Endothelial cell of umbilical vein (primary cell): ENCODE results near the gene IKZF4.

ENCODE experiments used
- CTCF ChIP-seq, 2 donors: IDR thresholded peaks; 1 replicate in 1 of 2; 2 replicates in 1 of 2; pipeline ENCODE4 v1.5.1; 2011; ENCODE audit warnings: low read length in 2 of 2, mild to moderate bottlenecking in 2 of 2, moderate library complexity in 2 of 2, control low read depth in 1 of 2, inconsistent platforms in 1 of 2, low read depth in 1 of 2; ENCODE audit not compliant: insufficient read depth in 1 of 2; ENCODE audit errors: extremely low read depth in 1 of 2
- EZH2 ChIP-seq: IDR thresholded peaks from 2 replicates; pipeline ENCODE4 v1.6.1; 2012; ENCODE audit warnings: borderline replicate concordance, low read depth, mild to moderate bottlenecking, moderate library complexity, low read length, inconsistent platforms; ENCODE audit not compliant: severe bottlenecking
- GATA2 ChIP-seq: IDR thresholded peaks from 2 replicates; pipeline ENCODE4 v1.7.0; 2011; ENCODE audit warnings: low read depth, mild to moderate bottlenecking, moderate library complexity, mixed read lengths, low read length; ENCODE audit not compliant: insufficient read length, insufficient read depth
- JUN ChIP-seq: IDR thresholded peaks from 2 replicates; pipeline ENCODE4 v1.6.1; 2011; ENCODE audit warnings: borderline replicate concordance, low read depth; ENCODE audit not compliant: insufficient read length, insufficient read depth
- MAX ChIP-seq: IDR thresholded peaks from 2 replicates; pipeline ENCODE4 v1.6.1; 2011; ENCODE audit not compliant: insufficient read depth, insufficient read length
- MYC ChIP-seq: IDR thresholded peaks from one replicate; pipeline ENCODE4 v1.6.1; 2011; ENCODE audit warnings: mild to moderate bottlenecking, low read depth, low read length
- POLR2A ChIP-seq: IDR thresholded peaks from 2 replicates; pipeline ENCODE4 v1.6.1; 2012; ENCODE audit warnings: low read depth, mild to moderate bottlenecking, control low read depth, low read length

GRCh38 chr12:55979069-55979468 lies 41.8 kb upstream of the IKZF4 start:
- no peak for TF ChIP-seq CTCF (IDR thresholded peaks at IDR 0.05; ENCODE audit: extremely low read depth in 1 of 2, insufficient read depth in 1 of 2, low read depth in 1 of 2, low read length in 2 of 2)
- no peak for TF ChIP-seq GATA2
- no peak for TF ChIP-seq POLR2A
- TF ChIP-seq MYC, result no peak
- no peak for TF ChIP-seq MAX
- TF ChIP-seq EZH2, result no peak
- TF ChIP-seq JUN, result no peak
